ENCODE data around the gene MARK3.

- TF ChIP-seq CTCF (IDR thresholded peaks at IDR 0.05) (no peak), POLR2A (IDR thresholded peaks at IDR 0.05) (no peak)
Measured at GRCh38 chr14:103341250-103342129, 43.7 kb upstream of the MARK3 start.
